Measurements from ENCODE around the gene CDKN2AIP. TPM values are rescaled to one million over a fixed set of nuclear protein-coding genes. Genes with fewer than 3 reads are reported as not detected.
"Not testable (repeated sequence)": the region's sequence is repeated elsewhere in the genome, so short reads cannot be mapped to it uniquely, and the experiment has no call there.

Gene CDKN2AIP
- total RNA-seq, 2 experiments from 2014 or later: 27.7 to 29.7 TPM

DNA sequence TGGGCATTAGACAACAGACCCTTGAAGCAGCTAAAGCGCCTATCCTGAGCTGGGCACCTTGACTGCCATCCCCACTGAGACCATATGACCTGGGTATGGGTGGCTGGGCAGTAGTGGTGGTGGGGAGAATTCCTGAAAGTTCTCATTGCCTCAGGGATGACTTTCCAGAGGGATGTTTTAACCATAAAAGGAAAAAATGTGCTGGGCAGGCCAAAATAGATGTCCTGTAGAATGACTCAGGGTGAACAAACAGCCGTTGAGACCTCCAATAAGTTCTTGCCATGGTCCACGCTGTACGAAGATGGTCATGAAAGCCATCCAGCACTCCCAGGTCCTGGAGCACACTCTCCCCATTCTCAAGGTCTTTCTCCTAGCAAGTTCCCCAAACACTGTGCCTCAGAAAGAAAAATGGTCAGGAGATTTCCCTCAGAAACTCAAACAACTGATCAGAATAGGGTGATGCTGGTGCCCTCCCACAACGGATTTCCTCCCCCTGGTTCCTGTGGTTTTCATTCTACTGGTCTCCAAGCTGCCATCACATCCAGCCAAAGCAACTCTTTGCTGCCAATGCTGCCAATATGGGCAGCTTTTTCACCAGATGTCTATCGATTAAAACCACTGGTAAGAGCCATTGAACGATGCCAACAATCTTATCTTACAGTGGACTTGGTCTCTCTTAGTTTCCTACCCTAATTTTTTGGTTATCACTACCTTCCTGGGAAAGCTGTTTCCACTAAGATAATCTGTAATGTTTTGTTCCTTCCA, 11.2 kb downstream of the CDKN2AIP start:
- Mint-ChIP-seq H3K36me3 (peaks cover 8% of the 10 kb centered on the region), H3K4me1 (peaks cover 15% of the 10 kb centered on the region), H3K27me3 (no peaks in the 10 kb centered on the region), H3K4me3 (peak overlapping the region; percentile 19), H3K9me3 (no peaks in the 10 kb centered on the region), H3K27ac (peak overlapping the region; percentile 19)
- DNase-seq: no peak

DNA sequence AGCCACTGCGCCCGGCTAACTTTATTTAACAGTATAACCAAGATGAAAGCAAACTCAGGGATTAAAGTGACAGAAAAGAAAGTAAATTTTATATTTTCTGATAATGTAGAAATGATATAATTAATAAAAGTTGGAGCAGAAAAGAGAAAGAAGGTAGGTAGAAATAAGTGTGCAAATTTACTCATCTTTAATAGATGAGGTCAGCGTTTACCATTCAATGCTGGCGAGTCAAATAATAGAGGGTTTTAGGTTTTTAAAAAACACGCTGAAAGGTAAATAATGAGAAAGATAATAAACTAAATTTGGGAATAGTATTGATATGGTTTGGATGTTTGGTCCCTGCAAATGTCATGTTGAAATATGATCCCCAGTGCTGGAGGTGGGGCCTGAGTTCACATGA, 13.6 kb downstream of the CDKN2AIP start:
- Mint-ChIP-seq H3K9me3 (no peaks in the 10 kb centered on the region), H3K27ac (no peak overlapping the region), H3K36me3 (peaks cover 8% of the 10 kb centered on the region), H3K27me3 (no peaks in the 10 kb centered on the region), H3K4me1 (peaks cover 15% of the 10 kb centered on the region), H3K4me3 (no peak overlapping the region)
- DNase-seq: no peak

DNA sequence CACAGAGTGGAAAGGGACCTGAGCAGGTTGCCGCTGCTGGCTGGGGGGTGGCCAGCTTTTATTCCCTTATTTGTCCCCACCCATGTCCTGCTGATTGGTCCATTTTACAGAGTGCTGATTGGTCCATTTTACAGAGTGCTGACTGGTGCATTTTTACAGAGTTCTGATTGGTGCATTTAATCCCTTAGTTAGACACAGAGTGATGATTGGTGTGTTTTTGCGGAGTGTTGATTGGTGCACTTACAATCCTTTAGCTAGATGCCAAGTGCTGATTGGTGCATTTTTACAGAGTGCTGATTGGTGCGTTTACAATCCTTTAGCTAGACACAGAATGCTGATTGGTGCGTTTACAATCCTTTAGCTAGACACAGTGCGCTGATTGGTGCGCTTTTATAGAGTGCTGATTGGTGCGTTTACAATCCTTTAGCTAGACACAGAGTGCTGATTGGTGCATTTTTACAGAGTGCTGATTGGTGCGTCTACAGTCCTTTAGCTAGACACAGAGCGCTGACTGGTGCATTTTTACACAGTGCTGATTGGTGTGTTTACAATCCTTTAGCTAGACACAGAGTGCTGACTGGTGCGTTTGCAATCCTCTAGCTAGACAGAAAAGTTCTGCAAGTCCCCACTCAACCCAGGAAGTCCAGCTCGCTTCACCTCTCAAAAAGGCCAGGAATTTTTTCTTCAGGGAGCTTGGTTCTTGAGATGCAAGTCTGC, 19.6 kb downstream of the CDKN2AIP start:
- not testable (repeated sequence) for H3K4me1 Mint-ChIP-seq, H3K9me3 Mint-ChIP-seq, H3K27ac Mint-ChIP-seq, H3K36me3 Mint-ChIP-seq, DNase-seq, H3K4me3 Mint-ChIP-seq, H3K27me3 Mint-ChIP-seq

DNA sequence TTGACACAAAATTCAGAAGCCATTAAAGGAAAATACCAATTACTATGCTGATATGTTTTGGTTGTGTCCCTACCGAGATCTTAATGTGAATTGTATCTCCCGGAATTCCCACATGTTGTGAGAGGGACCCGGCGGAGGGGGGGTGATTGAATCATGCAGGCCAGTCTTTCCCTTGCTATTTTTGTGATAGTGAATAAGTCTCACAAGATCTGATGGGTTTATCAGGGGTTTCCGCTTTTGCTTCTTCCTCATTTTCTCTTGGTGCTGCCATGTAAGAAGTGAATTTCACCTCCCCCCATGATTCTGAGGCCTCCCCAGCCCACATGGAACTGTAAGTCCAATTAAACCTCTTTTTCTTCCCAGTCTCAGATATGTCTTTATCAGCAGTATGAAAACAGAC, 21.4 kb downstream of the CDKN2AIP start:
- not testable (repeated sequence) for H3K9me3 Mint-ChIP-seq, DNase-seq, H3K4me3 Mint-ChIP-seq, H3K27me3 Mint-ChIP-seq, H3K4me1 Mint-ChIP-seq, H3K36me3 Mint-ChIP-seq, H3K27ac Mint-ChIP-seq

DNA sequence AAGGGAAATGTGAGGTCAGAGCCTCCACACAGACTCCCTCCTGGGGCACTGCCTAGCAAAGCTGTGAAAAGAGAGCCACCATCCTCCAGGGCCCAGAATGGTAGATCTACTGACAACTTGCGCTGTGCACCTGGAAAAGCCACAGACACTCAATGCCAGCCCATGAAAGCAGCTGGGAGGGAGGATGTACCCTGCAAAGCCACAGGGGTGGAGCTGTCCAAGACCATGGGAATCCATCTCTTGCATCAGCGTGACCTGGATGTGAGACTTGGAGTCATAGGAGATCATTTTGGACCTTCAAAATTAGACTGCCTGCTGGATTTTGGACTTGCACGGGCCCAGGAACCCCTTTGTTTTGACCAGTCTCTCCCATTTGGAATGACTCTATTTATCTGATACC, 22.8 kb downstream of the CDKN2AIP start:
- Mint-ChIP-seq H3K36me3 (peaks cover 2% of the 10 kb centered on the region), H3K27me3 (no peaks in the 10 kb centered on the region), H3K9me3 (peaks cover 3% of the 10 kb centered on the region), H3K27ac (no peak overlapping the region), H3K4me3 (no peak overlapping the region), H3K4me1 (peaks cover 1% of the 10 kb centered on the region)
- DNase-seq: no peak

DNA sequence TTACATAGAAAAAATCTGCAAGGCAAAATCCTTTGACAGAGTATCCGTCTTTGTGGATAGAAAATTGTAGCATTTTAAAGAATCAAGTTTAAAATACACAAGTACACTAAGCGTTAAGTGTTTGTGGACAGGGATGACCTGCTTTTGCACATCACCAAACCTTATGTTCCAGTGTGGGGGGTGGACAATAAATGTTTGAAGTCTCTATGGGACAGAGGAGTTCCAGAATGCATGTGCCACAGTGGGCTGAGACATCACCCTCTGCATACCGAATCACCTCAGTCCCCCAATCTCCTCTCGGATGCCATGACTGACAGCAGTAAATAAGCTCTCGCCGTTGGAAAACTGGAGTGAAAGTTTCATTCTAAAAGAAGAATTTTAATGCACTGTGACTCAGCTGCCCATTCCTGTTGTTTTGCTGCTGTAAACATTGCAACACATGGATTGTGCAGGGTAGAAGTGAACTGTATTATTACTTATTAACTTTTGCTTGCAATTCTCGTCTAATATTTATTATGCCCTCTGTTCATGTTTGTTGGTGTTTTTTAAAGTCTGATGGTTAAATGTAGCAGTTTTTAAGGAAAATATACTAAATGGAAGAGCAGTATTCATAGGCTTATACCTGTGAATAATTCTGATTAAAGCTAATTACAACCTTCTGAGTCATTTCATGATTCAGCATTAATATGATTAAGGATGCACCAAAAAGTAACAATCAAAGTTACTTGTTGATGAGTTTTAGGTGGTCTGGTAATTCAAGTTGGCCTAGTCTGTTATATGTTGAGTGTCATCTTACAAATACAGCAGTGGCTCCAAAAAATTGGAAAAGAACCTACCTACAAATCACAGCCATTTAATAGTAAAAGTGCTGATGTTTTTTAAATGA, 24.0 kb downstream of the CDKN2AIP start:
- no peak overlapping the region for H3K4me3 Mint-ChIP-seq
- no peak for DNase-seq
- H3K27ac Mint-ChIP-seq: no peak overlapping the region
- H3K36me3 Mint-ChIP-seq: peaks cover 2% of the 10 kb centered on the region
- peaks cover 4% of the 10 kb centered on the region for H3K4me1 Mint-ChIP-seq
- no peaks in the 10 kb centered on the region for H3K27me3 Mint-ChIP-seq
- H3K9me3 Mint-ChIP-seq: peaks cover 3% of the 10 kb centered on the region

DNA sequence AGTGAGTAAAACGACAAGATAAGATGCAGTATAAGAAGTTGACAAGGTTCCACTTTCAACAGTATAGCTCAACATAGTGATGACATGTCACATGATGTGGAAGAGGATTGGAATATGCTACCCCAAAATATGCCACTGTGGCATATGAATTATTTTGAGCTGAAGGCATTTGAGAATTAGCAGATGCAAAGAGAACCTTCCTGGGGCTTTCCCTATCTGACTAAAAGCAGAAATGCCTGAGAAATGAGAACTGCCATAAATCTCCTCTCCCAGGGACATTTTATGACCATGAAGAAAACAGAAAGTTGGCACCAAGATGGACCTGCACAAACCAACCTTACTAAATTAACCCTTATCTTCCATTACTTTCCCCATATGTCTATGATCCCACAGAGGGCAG, 24.8 kb downstream of the CDKN2AIP start:
- no peaks in the 10 kb centered on the region for H3K9me3 Mint-ChIP-seq
- no peak overlapping the region for H3K4me3 Mint-ChIP-seq
- H3K27ac Mint-ChIP-seq: no peak overlapping the region
- no peaks in the 10 kb centered on the region for H3K27me3 Mint-ChIP-seq
- no peak for DNase-seq
- H3K4me1 Mint-ChIP-seq: peaks cover 4% of the 10 kb centered on the region
- H3K36me3 Mint-ChIP-seq: no peaks in the 10 kb centered on the region

DNA sequence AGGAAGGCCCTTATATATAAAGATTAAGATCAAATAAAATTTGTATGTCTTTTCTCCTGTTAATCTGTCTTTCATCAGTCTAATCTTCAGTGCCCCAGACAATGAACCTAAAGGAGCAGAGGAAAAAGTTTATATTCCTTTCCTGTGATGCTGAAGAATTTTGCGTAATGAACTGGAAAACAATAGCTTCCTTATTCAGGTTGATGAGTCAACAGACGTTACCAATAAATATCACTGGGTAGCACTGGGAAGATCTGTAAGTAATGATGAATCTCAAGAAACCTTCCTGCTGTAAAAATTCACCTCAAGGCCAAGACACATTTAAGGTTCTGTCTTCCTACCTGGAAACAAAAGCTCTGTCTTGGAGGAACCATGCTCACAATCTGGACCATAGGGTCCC, 25.5 kb downstream of the CDKN2AIP start:
- no peaks in the 10 kb centered on the region for H3K27me3 Mint-ChIP-seq
- no peak for DNase-seq
- no peaks in the 10 kb centered on the region for H3K9me3 Mint-ChIP-seq
- peaks cover 4% of the 10 kb centered on the region for H3K4me1 Mint-ChIP-seq
- no peak overlapping the region for H3K4me3 Mint-ChIP-seq
- no peak overlapping the region for H3K27ac Mint-ChIP-seq
- no peaks in the 10 kb centered on the region for H3K36me3 Mint-ChIP-seq

DNA sequence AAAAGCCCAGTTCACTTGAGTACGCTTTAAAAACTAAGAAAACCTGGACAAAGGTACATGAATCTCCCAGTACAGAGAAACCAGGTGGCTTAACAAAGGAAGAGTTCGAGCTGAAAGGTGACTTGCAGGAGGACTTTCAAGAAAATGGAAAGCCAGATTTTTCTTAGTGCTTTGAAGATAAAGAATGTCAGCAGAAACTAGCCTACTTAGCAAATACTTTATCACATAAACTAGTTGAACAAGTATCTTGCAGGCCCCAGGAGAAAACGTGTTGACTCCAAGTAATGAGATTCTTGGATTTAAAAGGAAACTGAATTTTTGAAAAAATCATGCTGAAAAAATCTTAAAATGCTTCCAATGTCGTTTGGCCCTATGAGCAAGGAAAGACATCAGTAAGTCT, 26.4 kb downstream of the CDKN2AIP start:
- Mint-ChIP-seq H3K4me3 (no peak overlapping the region), H3K27ac (no peak overlapping the region), H3K9me3 (no peaks in the 10 kb centered on the region), H3K27me3 (no peaks in the 10 kb centered on the region), H3K4me1 (peaks cover 4% of the 10 kb centered on the region), H3K36me3 (no peaks in the 10 kb centered on the region)
- no peak for DNase-seq

DNA sequence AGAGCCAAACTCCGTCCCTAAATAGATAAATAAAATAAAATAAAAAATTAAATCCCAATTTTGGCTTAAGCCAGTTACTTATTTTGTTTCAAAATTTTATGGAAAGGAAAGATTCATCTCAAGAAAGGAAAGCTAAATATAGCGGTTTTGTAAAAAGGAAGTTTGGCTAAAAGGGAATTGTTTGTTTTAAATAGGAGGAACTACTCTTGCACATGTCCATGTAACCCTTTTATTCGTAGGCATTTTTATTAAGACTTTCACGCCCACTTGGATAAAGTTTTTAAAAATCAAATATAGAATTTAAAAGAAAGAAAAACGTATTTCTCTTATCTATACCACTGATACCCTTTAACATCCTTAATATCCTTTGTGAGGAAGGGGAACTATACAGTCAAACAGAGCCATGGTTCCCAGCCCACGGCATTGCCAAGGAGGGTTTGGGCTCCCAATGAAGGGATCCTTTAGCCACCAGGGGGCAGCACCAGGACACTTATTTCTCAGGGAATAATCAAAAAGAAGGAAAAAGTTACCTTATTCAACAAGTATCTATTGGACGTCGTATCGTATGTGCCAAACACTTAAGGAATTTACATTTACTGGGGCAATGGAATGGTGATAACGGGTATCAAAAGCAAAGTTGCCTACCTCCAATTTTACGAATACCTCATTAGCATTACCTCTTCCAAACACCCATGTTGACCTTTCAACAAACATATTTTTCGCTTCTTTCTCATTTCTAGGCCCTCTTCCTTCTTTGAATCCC, 27.7 kb downstream of the CDKN2AIP start:
- Mint-ChIP-seq H3K9me3 (no peaks in the 10 kb centered on the region), H3K4me1 (peaks cover 4% of the 10 kb centered on the region), H3K27me3 (no peaks in the 10 kb centered on the region), H3K36me3 (no peaks in the 10 kb centered on the region), H3K27ac (no peak overlapping the region), H3K4me3 (no peak overlapping the region)
- peak; percentile 61 for DNase-seq

DNA sequence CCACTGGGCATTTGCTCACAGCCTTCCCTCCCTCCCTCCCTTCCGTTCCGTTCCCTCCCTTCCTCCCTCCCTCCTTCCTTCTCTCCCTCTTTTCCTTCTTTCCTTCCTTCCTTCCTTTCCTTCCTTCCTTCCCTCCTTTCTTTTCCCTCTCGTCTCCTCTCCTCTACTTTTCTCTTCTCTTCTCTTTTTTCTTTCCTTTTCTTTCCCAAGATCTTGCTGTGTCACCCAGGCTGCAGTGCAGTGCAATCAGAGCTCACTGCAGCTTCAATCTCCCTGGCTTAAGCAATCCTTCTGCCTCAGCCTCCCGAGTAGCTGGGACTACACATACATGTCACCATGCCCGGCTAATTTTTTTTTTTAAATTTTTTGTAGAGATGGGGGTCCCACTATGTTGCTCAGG, 33.7 kb downstream of the CDKN2AIP start:
- Mint-ChIP-seq H3K27ac (no peak overlapping the region), H3K9me3 (no peaks in the 10 kb centered on the region), H3K4me3 (no peak overlapping the region), H3K36me3 (no peaks in the 10 kb centered on the region), H3K4me1 (no peaks in the 10 kb centered on the region), H3K27me3 (no peaks in the 10 kb centered on the region)
- no peak for DNase-seq

DNA sequence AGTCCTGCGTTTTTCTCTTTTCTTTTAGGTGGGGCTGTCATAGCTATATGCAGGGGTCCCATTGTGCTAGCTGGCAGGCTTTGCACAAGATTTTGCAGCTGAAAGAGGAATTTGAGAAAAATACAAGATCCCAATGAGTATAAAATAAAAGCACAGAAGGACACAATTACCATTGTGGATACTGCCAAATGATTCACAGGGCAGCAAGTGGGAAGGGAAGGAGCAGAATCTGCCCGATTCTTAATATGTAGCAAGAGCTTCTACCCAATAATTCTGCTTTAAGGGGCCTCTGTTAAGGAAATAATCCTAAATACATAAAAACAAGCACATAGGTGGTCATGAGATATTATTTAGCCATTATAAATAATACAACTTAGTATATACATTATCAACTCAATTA, 34.5 kb downstream of the CDKN2AIP start:
- Mint-ChIP-seq H3K9me3 (no peaks in the 10 kb centered on the region), H3K27me3 (no peaks in the 10 kb centered on the region), H3K36me3 (no peaks in the 10 kb centered on the region), H3K27ac (no peak overlapping the region), H3K4me1 (no peaks in the 10 kb centered on the region), H3K4me3 (no peak overlapping the region)
- DNase-seq: no peak

DNA sequence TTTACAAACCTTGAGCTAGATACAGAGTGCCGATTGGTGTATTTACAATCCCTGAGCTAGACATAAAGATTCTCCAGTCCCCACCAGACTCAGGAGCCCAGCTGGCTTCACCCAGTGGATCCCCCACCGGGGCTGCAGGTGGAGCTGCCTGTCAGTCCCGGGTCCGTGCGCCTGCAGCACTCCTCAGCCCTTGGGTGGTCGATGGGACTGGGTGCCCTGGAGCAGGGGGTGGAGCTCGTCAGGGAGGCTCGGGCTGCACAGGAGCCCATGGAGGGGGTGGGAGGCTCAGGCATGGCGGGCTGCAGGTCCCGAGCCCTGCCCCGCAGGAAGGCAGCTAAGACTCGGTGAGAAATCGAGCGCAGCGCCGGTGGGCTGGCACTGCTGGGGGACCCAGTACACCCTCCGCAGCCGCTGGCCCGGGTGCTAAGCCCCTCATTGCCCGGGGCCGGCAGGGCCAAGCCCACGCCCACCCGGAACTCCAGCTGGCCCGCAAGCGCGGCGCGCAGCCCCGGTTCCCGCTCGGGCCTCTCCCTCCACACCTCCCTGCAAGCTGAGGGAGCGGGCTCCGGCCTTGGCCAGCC, 38.2 kb downstream of the CDKN2AIP start:
- not testable (repeated sequence) for H3K4me1 Mint-ChIP-seq, H3K4me3 Mint-ChIP-seq, H3K36me3 Mint-ChIP-seq

DNA sequence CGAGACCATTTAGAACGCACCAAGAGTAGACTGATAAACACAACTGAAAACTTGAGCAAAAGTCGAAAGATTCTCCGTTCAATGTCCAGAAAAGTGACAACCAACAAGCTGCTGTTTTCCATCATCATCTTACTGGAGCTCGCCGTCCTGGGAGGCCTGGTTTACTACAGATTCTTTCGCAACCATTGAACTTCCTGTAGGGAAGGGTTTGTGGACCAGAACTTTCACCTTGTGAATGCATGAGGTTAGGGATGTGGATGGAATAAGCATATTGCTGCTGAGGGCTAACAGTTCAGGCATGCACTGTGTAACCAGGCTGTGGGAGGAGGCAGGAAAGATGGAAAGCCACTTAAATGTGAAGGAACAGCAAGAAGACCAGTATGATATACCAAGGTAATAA, 39.6 kb downstream of the CDKN2AIP start:
- no peak overlapping the region for H3K27ac Mint-ChIP-seq
- DNase-seq: no peak
- H3K4me1 Mint-ChIP-seq: no peaks in the 10 kb centered on the region
- no peak overlapping the region for H3K4me3 Mint-ChIP-seq
- no peaks in the 10 kb centered on the region for H3K36me3 Mint-ChIP-seq
- no peaks in the 10 kb centered on the region for H3K9me3 Mint-ChIP-seq
- no peaks in the 10 kb centered on the region for H3K27me3 Mint-ChIP-seq

More for the DNA sequence above, 38.2 kb downstream of the CDKN2AIP start:
- DNase-seq, H3K27ac Mint-ChIP-seq, H3K27me3 Mint-ChIP-seq, H3K9me3 Mint-ChIP-seq: not testable (repeated sequence)
